ENCODE results near the gene MTMR3.

DNA sequence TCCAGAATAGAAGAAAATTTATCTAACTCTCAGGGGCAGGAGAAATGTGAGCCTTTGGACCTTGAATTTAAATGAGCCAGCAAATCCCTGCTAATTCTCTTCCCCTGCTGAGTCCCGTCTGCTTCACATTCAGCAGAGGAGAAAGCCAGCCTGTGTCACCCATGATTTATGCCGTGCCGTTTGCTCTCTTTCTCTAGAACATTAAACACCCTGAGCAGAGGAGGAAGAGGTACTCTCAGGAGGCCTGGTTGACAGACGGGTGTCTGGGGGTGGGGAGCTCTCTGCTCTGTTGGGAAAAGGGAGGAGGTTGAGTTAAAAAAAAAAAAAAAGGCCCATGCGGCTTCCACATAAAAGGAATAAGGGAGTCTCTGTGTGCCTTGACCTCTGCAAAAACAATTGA, 11.3 kb upstream of the MTMR3 start:
- TF ChIP-seq CEBPB (IDR thresholded peaks at IDR 0.05) (no peak), POLR2A (IDR thresholded peaks at IDR 0.05; ENCODE audit: low read length) (no peak), EP300 (IDR thresholded peaks at IDR 0.05) (no peak), ZFP36 (IDR thresholded peaks at IDR 0.05; ENCODE audit: borderline replicate concordance, partially characterized antibody) (no peak), SREBF2 (IDR thresholded peaks at IDR 0.05) (no peak)
- TF ChIP-seq, protein P1, sequence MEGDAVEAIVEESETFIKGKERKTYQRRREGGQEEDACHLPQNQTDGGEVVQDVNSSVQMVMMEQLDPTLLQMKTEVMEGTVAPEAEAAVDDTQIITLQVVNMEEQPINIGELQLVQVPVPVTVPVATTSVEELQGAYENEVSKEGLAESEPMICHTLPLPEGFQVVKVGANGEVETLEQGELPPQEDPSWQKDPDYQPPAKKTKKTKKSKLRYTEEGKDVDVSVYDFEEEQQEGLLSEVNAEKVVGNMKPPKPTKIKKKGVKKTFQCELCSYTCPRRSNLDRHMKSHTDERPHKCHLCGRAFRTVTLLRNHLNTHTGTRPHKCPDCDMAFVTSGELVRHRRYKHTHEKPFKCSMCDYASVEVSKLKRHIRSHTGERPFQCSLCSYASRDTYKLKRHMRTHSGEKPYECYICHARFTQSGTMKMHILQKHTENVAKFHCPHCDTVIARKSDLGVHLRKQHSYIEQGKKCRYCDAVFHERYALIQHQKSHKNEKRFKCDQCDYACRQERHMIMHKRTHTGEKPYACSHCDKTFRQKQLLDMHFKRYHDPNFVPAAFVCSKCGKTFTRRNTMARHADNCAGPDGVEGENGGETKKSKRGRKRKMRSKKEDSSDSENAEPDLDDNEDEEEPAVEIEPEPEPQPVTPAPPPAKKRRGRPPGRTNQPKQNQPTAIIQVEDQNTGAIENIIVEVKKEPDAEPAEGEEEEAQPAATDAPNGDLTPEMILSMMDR (IDR thresholded peaks at IDR 0.05), result no peak
- TF ChIP-seq, protein P2, sequence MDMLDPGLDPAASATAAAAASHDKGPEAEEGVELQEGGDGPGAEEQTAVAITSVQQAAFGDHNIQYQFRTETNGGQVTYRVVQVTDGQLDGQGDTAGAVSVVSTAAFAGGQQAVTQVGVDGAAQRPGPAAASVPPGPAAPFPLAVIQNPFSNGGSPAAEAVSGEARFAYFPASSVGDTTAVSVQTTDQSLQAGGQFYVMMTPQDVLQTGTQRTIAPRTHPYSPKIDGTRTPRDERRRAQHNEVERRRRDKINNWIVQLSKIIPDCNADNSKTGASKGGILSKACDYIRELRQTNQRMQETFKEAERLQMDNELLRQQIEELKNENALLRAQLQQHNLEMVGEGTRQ (IDR thresholded peaks at IDR 0.05), result no peak
- TF ChIP-seq, protein P3, sequence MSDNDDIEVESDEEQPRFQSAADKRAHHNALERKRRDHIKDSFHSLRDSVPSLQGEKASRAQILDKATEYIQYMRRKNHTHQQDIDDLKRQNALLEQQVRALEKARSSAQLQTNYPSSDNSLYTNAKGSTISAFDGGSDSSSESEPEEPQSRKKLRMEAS (IDR thresholded peaks at IDR 0.05), result no peak
- TF ChIP-seq, protein P4, sequence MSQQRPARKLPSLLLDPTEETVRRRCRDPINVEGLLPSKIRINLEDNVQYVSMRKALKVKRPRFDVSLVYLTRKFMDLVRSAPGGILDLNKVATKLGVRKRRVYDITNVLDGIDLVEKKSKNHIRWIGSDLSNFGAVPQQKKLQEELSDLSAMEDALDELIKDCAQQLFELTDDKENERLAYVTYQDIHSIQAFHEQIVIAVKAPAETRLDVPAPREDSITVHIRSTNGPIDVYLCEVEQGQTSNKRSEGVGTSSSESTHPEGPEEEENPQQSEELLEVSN (IDR thresholded peaks at IDR 0.05; ENCODE audit: borderline replicate concordance, low read depth), result no peak

Measured in A549 (cell line).